Measurements from ENCODE around the gene TMEFF2.

Gene TMEFF2

DNA sequence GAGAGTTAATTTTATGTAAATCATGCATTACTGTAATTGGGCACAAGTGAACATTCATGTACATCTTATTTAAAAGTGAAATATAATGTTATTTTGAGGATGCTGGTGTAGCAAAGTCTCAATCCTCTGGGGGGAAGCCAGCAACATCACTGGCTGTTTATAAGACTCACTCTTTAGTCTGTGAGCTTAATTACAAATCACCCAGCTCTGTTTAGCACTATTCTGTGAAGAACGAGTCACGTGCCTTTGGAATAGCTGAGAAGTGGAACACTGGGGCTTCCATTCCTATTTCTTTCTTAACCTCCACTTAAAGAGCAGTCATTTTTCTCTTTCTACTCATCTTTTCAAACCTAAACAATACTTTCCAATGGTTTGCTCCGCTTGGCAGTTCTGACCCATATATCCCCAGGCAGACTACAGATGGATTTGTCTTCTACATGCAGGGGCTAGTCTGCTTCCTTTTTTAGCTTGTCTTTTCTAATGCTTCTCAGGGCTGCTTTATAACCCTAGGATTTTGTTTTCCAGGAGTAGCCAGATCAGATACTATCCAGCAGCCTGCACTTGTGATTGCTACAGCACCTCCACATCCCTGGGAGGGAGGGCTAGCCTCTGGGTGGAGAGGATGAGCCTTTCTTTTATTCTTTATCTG, 252.5 kb downstream of the TMEFF2 start:
- TF ChIP-seq, protein P1, sequence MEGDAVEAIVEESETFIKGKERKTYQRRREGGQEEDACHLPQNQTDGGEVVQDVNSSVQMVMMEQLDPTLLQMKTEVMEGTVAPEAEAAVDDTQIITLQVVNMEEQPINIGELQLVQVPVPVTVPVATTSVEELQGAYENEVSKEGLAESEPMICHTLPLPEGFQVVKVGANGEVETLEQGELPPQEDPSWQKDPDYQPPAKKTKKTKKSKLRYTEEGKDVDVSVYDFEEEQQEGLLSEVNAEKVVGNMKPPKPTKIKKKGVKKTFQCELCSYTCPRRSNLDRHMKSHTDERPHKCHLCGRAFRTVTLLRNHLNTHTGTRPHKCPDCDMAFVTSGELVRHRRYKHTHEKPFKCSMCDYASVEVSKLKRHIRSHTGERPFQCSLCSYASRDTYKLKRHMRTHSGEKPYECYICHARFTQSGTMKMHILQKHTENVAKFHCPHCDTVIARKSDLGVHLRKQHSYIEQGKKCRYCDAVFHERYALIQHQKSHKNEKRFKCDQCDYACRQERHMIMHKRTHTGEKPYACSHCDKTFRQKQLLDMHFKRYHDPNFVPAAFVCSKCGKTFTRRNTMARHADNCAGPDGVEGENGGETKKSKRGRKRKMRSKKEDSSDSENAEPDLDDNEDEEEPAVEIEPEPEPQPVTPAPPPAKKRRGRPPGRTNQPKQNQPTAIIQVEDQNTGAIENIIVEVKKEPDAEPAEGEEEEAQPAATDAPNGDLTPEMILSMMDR (IDR thresholded peaks at IDR 0.05), result no peak
- no peak overlapping the region for H2AFZ ChIP-seq
- H3K4me2 ChIP-seq (ENCODE audit: low read length), result no peak overlapping the region
- no peaks in the 10 kb centered on the region for H3K79me2 ChIP-seq
- no peak overlapping the region for H3K9ac ChIP-seq
- H3K27ac ChIP-seq, result no peak overlapping the region
- H3K27me3 ChIP-seq (ENCODE audit: control insufficient read depth, insufficient read depth, low read length), result no peaks in the 10 kb centered on the region
- no peak overlapping the region for H3K4me3 ChIP-seq (ENCODE audit: low read depth, low read length)
- no peaks in the 10 kb centered on the region for H3K9me3 ChIP-seq (ENCODE audit: control insufficient read depth, low read length)
- H3K4me1 ChIP-seq, result no peaks in the 10 kb centered on the region
- H3K36me3 ChIP-seq (ENCODE audit: control insufficient read depth, insufficient read depth, low read length), result no peaks in the 10 kb centered on the region

DNA sequence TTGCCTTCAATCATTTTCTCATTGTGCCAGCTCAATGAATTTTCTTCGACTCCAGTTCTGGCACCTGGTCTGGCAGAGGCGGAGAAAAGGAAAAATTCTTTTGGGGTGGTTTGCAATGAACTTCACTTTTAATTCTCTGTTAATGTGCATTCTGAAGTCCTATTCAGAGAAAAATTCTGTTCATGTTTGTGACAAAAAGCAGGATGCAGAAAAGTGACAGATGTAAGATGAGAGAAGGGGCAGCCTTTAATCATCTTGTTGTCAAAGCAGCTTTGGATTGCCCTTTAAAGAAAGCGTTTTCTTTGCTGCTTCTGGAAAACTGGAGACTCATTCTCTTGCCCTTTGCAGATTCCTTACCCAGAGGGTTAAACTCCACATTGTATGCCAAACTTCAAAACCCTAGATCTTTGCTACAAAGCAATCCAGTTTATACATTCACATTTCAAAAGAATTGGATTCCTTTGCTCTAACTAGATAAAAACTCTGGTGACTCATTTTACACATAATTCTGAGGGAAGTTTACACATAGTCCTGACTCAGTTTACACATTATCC, 253.3 kb downstream of the TMEFF2 start:
- no peak overlapping the region for H3K4me3 ChIP-seq (ENCODE audit: low read depth, low read length)
- no peaks in the 10 kb centered on the region for H3K9me3 ChIP-seq (ENCODE audit: control insufficient read depth, low read length)
- H3K27me3 ChIP-seq (ENCODE audit: control insufficient read depth, insufficient read depth, low read length), result no peaks in the 10 kb centered on the region

DNA sequence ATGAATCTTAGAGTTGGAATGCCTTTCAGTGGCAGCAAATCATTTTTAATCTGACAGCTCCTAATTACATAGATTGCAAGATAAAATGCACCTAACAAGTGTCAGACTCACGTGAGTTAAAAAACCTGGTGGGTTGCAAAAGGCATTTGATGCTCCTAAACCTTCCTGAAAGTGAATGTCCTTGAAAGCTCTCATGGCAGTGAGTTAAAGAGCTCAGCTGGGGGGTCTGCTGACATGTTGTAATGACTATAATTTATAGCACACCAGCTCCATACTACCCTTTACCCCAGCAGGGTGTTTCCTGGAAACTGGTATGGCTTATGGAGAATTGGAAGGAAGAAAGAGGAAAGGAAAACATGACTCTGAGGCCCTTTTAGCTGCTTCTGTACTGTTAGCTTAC, 256.0 kb downstream of the TMEFF2 start:
- H3K79me2 ChIP-seq, result no peaks in the 10 kb centered on the region

More for the DNA sequence above, 253.3 kb downstream of the TMEFF2 start:
- no peaks in the 10 kb centered on the region for H3K4me1 ChIP-seq
- no peaks in the 10 kb centered on the region for H3K36me3 ChIP-seq (ENCODE audit: control insufficient read depth, insufficient read depth, low read length)
- H3K27ac ChIP-seq, result no peak overlapping the region
- no peak overlapping the region for H3K9ac ChIP-seq
- no peaks in the 10 kb centered on the region for H3K79me2 ChIP-seq
- no peak overlapping the region for H2AFZ ChIP-seq
- TF ChIP-seq, protein P1 (IDR thresholded peaks at IDR 0.05), result no peak
- no peak overlapping the region for H3K4me2 ChIP-seq (ENCODE audit: low read length)

DNA sequence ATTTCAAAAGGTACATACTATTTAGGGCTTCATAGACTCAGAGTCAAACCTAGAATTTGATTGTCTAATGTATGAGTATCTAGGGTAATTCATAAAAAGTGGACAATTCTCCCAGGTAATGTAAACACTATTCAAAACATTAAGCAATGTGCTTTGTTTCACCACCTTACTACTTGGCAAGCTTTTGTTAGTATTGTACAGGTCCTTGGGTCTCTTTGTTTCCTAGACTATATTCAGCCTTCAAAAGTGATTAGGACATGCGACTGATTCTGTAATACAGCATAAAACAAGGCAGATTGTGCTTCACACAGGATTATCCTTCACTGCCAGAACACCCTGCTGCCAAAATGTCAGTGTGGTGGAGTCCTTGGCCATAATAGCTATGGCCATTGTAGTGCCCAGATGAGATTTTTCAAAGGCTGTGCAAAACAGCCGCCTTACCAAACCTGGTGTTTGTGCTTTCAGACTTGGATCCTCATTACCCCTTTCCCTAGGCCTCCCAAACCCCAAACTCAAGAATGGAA, 257.8 kb downstream of the TMEFF2 start:
- no peak overlapping the region for H2AFZ ChIP-seq
- no peaks in the 10 kb centered on the region for H3K79me2 ChIP-seq
- no peaks in the 10 kb centered on the region for H3K36me3 ChIP-seq (ENCODE audit: control insufficient read depth, insufficient read depth, low read length)
- no peak overlapping the region for H3K9ac ChIP-seq
- H3K4me2 ChIP-seq (ENCODE audit: low read length), result no peak overlapping the region
- no peak overlapping the region for H3K4me3 ChIP-seq (ENCODE audit: low read depth, low read length)
- TF ChIP-seq, protein P1 (IDR thresholded peaks at IDR 0.05), result no peak
- no peak overlapping the region for H3K27ac ChIP-seq
- H3K9me3 ChIP-seq (ENCODE audit: control insufficient read depth, low read length), result no peaks in the 10 kb centered on the region
- no peaks in the 10 kb centered on the region for H3K4me1 ChIP-seq
- no peaks in the 10 kb centered on the region for H3K27me3 ChIP-seq (ENCODE audit: control insufficient read depth, insufficient read depth, low read length)

More for the DNA sequence above, 256.0 kb downstream of the TMEFF2 start:
- H3K27me3 ChIP-seq (ENCODE audit: control insufficient read depth, insufficient read depth, low read length), result no peaks in the 10 kb centered on the region
- no peaks in the 10 kb centered on the region for H3K36me3 ChIP-seq (ENCODE audit: control insufficient read depth, insufficient read depth, low read length)
- H3K4me1 ChIP-seq, result no peaks in the 10 kb centered on the region
- no peak overlapping the region for H2AFZ ChIP-seq
- H3K9ac ChIP-seq, result no peak overlapping the region
- H3K9me3 ChIP-seq (ENCODE audit: control insufficient read depth, low read length), result no peaks in the 10 kb centered on the region
- H3K27ac ChIP-seq, result no peak overlapping the region
- H3K4me2 ChIP-seq (ENCODE audit: low read length), result no peak overlapping the region
- TF ChIP-seq, protein P1 (IDR thresholded peaks at IDR 0.05), result no peak
- H3K4me3 ChIP-seq (ENCODE audit: low read depth, low read length), result no peak overlapping the region
